Transverse colon (tissue), 4 donors: ENCODE measurements around the gene CFAP46. TPM values are rescaled to one million over a fixed set of nuclear protein-coding genes. Genes with fewer than 3 reads are reported as not detected.
"Not testable (repeated sequence)": the region's sequence is repeated elsewhere in the genome, so short reads cannot be mapped to it uniquely, and the experiment has no call there.

Experiments
- DNase-seq: peaks from one replicate; pipeline ENCODE4 v3.0.0-alpha.2; 2019
- H3K27ac ChIP-seq, 4 donors: fragments of 200-600 bp; sonication (generic); 2 replicates each; pipeline ENCODE4 v1.5.1; 2016 to 2018; ENCODE audit warnings: inconsistent platforms in 4 of 4
- H3K27me3 ChIP-seq: fragments of 200-600 bp; sonication (generic); 2 replicates; pipeline ENCODE4 v1.5.1; 2017; ENCODE audit warnings: inconsistent platforms
- H3K36me3 ChIP-seq, 4 donors: fragments of 200-600 bp; sonication (generic); 2 replicates each; pipeline ENCODE4 v1.5.1; 2017 to 2019; ENCODE audit warnings: inconsistent platforms in 4 of 4
- H3K4me1 ChIP-seq, 4 donors: fragments of 200-600 bp; sonication (generic); 2 replicates each; pipeline ENCODE4 v1.5.1; 2017 to 2020; ENCODE audit warnings: inconsistent platforms in 4 of 4
- H3K4me3 ChIP-seq, 4 donors: fragments of 200-600 bp; sonication (generic); 1 replicate in 1 of 4; 2 replicates in 3 of 4; pipeline versions ENCODE4 v1.5.1 to v1.6.1; 2017 to 2019; ENCODE audit warnings: inconsistent platforms in 4 of 4
- H3K9me3 ChIP-seq, 2 donors: fragments of 200-600 bp; sonication (generic); 2 replicates each; pipeline ENCODE4 v1.5.1; 2017 to 2019; ENCODE audit warnings: inconsistent platforms in 2 of 2
- EP300 ChIP-seq: sonication (generic); formaldehyde crosslinking; IDR thresholded peaks from one replicate; pipeline ENCODE4 v1.6.1; 2017; ENCODE audit warnings: antibody characterized with exemption, low read depth
- POLR2A ChIP-seq: fragments of 450-650 bp; IDR thresholded peaks from one replicate; pipeline ENCODE4 v1.6.1; 2016; ENCODE audit warnings: antibody characterized with exemption, mild to moderate bottlenecking, moderate library complexity
- POLR2AphosphoS5 ChIP-seq, 3 donors: sonication (generic); formaldehyde crosslinking; IDR thresholded peaks; one replicate each; pipeline ENCODE4 v1.6.1; 2016; ENCODE audit warnings: antibody characterized with exemption in 3 of 3
- WGBS, 2 donors: methylation state at CpG; one replicate each; pipeline ENCODE4 v1.1.5; 2018; ENCODE audit warnings: low coverage in 1 of 2; 5-methylcytosine and 5-hydroxymethylcytosine counted together
- in situ Hi-C, 4 donors: fragments of 200-750 bp; cut with MboI; loops; one replicate each; pipeline versions ENCODE4 v1.15.0 to v1.15.1; 2017; ENCODE audit warnings: low sequenced_read_pairs in 3 of 4, low pct_ligation_motif_present in 1 of 4, low pct_unique_long_range_greater_than_20kb in 1 of 4
- intact Hi-C: fragments of 100-400 bp; cut with DNase I; formaldehyde crosslinking; loops from one replicate; pipeline ENCODE4 v1.15.1; 2023; ENCODE audit warnings: low total_unique reads
- total RNA-seq, 4 donors: library from RNA; depleted of rRNA; stranded (reverse); fragments of >200 nt; gene quantifications; one replicate each; pipeline ENCODE4 v1.1.0, GENCODE V29; 2016
- TF ChIP-seq, protein P1 (sequence below), 5 experiments: fragments of 200-600 bp in 3 of 5; fragments of 450-650 bp in 2 of 5; sonication (generic) in 3 of 5; IDR thresholded peaks; 1 replicate in 2 of 5; 2 replicates in 3 of 5; pipeline ENCODE4 v1.5.1; 2016 to 2017; ENCODE audit warnings: antibody characterized with exemption in 5 of 5, inconsistent platforms in 3 of 5, mild to moderate bottlenecking in 2 of 5, moderate library complexity in 1 of 5

The CFAP46 gene
- total RNA-seq, 4 donors from 2014 or later = not detected

DNA sequence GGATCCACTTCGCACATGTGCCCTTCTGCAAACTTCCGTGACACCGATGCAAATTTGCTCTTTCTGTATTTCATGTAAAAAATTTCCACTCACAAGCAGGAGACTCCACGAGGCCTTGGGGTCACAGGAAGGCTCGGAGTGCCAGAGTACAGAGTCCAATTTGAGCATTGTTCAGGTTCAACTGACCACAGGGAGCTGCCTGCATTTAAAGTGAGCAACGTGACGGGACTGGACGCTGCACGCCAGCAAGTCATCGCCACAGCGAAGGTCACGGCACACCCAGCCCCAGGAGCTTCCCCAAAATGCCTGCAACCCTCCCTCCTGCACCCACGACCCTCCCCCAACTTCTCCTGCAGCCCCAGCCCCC is 115.0 kb downstream of the CFAP46 start:
- H3K27me3 ChIP-seq = peaks cover 19% of the 10 kb centered on the region
- H3K4me1 ChIP-seq = no peaks in the 10 kb centered on the region
- in situ Hi-C loops (no loop called here), intact Hi-C loops (no loop called here)
- no peak overlapping the region for H3K4me3 ChIP-seq
- WGBS, 2 donors = 76 to 94% methylated on average over 3 to 13 of the region's 13 CpGs
- no peaks in the 10 kb centered on the region for H3K9me3 ChIP-seq
- no peak overlapping the region for H3K27ac ChIP-seq
- DNase-seq = no peak
- no peaks in the 10 kb centered on the region for H3K36me3 ChIP-seq
- TF ChIP-seq POLR2A (no peak), EP300 (no peak), POLR2AphosphoS5 (IDR thresholded peaks at IDR 0.05) (no peak)
- TF ChIP-seq, protein P1, sequence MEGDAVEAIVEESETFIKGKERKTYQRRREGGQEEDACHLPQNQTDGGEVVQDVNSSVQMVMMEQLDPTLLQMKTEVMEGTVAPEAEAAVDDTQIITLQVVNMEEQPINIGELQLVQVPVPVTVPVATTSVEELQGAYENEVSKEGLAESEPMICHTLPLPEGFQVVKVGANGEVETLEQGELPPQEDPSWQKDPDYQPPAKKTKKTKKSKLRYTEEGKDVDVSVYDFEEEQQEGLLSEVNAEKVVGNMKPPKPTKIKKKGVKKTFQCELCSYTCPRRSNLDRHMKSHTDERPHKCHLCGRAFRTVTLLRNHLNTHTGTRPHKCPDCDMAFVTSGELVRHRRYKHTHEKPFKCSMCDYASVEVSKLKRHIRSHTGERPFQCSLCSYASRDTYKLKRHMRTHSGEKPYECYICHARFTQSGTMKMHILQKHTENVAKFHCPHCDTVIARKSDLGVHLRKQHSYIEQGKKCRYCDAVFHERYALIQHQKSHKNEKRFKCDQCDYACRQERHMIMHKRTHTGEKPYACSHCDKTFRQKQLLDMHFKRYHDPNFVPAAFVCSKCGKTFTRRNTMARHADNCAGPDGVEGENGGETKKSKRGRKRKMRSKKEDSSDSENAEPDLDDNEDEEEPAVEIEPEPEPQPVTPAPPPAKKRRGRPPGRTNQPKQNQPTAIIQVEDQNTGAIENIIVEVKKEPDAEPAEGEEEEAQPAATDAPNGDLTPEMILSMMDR (IDR thresholded peaks at IDR 0.05) = no peak

DNA sequence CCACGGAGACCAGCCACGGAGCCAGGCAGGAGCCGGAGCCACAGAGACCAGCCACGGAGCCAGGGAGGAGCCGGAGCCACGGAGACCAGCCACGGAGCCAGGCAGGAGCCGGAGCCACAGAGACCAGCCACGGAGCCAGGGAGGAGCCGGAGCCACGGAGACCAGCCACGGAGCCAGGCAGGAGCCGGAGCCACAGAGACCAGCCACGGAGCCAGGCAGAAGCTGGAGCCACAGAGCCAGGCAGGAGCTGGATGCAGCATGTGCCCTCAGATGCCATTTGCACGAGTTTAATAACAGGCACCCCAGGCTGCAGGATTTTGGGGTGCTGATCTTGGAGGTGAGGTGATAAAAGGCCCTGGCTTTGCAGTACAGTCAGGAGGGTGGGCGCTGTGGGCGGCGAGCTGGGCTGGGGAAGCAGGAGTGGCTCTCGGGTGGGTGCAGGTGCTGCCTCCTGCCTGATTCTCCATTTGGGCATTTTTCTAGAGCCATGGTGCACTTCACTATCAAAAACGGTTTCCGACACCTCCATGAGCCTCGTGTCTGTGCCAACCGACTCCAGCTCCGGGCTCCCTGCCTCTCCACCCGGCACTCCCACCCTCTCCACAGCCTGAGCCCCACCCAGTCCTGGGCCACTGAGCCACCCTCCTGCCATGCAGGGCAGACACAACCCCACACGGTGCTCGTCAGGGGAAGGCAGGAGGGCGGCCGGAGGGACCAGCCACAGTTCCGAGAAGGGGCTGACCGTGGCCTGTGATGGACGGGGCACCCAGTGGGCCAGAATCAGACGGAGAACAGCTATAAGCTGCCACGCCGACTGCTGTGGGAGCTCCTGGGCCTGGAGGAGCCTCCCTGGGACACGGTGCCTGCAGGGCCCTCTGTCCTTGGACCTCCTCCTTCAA is 115.6 kb downstream of the CFAP46 start:
- TF ChIP-seq EP300 (no peak), POLR2AphosphoS5 (IDR thresholded peaks at IDR 0.05) (no peak)
- TF ChIP-seq, protein P1 (IDR thresholded peaks at IDR 0.05) = no peak
- intact Hi-C loops = no loop called here
- in situ Hi-C loops = no loop called here
- H3K4me3 ChIP-seq = no peak overlapping the region
- 95 to 100% methylated on average over 1 to 36 of the region's 36 CpGs for WGBS, 2 donors
- DNase-seq = no peak
- no peaks in the 10 kb centered on the region for H3K9me3 ChIP-seq
- no peaks in the 10 kb centered on the region for H3K36me3 ChIP-seq
- H3K27me3 ChIP-seq = peaks cover 13% of the 10 kb centered on the region
- H3K27ac ChIP-seq = no peak overlapping the region
- H3K4me1 ChIP-seq = no peaks in the 10 kb centered on the region

DNA sequence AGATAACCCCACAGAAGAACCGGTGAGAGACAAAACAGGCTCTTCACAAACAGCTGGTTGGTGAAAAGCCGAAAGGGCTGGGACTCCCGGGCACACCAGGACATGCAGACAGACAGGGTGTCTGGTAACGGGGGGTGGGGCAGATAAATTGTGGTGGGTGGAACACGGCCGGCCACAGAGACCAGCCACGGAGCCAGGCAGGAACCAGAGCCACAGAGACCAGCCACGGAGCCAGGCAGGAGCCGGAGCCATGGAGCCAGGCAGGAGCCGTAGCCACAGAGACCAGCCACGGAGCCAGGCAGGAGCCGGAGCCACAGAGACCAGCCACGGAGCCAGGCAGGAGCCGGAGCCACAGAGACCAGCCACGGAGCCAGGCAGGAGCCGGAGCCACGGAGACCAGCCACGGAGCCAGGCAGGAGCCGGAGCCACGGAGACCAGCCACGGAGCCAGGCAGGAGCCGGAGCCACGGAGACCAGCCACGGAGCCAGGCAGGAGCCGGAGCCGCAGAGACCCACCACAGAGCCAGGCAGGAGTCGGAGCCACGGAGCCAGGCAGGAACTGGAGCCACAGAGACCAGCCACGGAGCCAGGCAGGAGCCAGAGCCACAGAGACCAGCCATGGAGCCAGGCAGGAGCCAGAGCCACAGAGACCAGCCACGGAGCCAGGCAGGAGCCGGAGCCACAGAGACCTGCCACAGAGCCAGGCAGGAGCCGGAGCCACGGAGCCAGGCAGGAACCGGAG is 116.4 kb downstream of the CFAP46 start:
- H3K27ac ChIP-seq, H3K4me1 ChIP-seq, H3K4me3 ChIP-seq, intact Hi-C loops, DNase-seq, H3K27me3 ChIP-seq, in situ Hi-C loops, H3K36me3 ChIP-seq, H3K9me3 ChIP-seq: not testable (repeated sequence)
- 89 to 92% methylated on average over 2 to 34 of the region's 34 CpGs for WGBS, 2 donors

DNA sequence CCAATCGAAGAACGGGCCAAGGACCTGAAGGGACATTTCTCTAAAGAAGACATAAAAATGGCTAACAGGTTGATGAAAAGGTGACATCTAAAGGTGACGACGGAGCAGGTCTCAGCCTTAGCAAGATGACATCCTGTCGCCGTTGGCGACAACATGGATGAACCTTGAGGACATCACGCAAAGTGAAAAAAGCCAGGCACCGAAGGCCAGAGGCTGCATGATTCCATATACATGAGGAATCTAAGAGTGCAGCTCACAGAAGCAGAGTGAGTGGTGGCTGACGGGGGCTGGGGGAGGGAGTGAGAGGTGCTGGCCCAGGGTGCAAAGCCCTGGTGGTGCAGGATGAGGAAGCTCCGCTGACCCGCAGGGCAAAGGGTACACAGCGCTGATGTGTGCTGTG is 122.3 kb downstream of the CFAP46 start:
- intact Hi-C loops = no loop called here
- Histone ChIP-seq H3K27ac (no peak overlapping the region), H3K27me3 (peaks cover 15% of the 10 kb centered on the region), H3K36me3 (no peaks in the 10 kb centered on the region), H3K4me1 (no peaks in the 10 kb centered on the region), H3K9me3 (no peaks in the 10 kb centered on the region), H3K4me3 (no peak overlapping the region)
- in situ Hi-C loops = no loop called here
- WGBS, 2 donors = 88 to 89% methylated on average over 11 to 13 of the region's 13 CpGs
- DNase-seq = no peak
- TF ChIP-seq, protein P1 (IDR thresholded peaks at IDR 0.05) = no peak
- TF ChIP-seq POLR2AphosphoS5 (IDR thresholded peaks at IDR 0.05) = no peak
